ENCODE results near the gene ST6GAL1. TPM values are rescaled to one million over a fixed set of nuclear protein-coding genes. Genes with fewer than 3 reads are reported as not detected.

The ST6GAL1 gene
- total RNA-seq, 4 donors from 2014 or later: 18.0 to 32.2 (median 20.9) TPM

- H3K27me3 ChIP-seq: peaks cover 27% of the 10 kb centered on the region
- 4% methylated on average over 4 of the region's 76 CpGs; no CpG with 5 or more reads in 1 of the 2 donors for WGBS, 2 donors (ENCODE audit: low coverage in 1 of 2)
- TF ChIP-seq CTCF (IDR thresholded peaks at IDR 0.05): peak in 1 of 4 experiments; percentile 19
- no peak for TF ChIP-seq POLR2A (IDR thresholded peaks at IDR 0.05)
- TF ChIP-seq POLR2AphosphoS5 (IDR thresholded peaks at IDR 0.05): peak; percentile 9
- no peak for TF ChIP-seq EP300 (IDR thresholded peaks at IDR 0.05)
- peak overlapping the region; percentile 41 to 72 for H3K4me3 ChIP-seq
- peaks cover 0 to 47% (median 7%) of the 10 kb centered on the region in 3 donors for H3K4me1 ChIP-seq
- H3K9me3 ChIP-seq: no peaks in the 10 kb centered on the region
- peak overlapping the region; percentile 21 to 81 (median 78) for H3K27ac ChIP-seq
- no peaks in the 10 kb centered on the region for H3K36me3 ChIP-seq
- peak; percentile 44 for ATAC-seq
These were observed 560 bp downstream of the ST6GAL1 start for GRCh38 chr3:186930641-186931531.

GRCh38 chr3:186931532-186932280, 1.4 kb downstream of the ST6GAL1 start:
- Histone ChIP-seq H3K4me3 (peak overlapping the region; percentile 41 to 72), H3K9me3 (no peaks in the 10 kb centered on the region), H3K27ac (peak overlapping the region; percentile 26 to 81 (median 78)), H3K36me3 (no peaks in the 10 kb centered on the region), H3K4me1 (peaks cover 0 to 47% (median 7%) of the 10 kb centered on the region in 3 donors), H3K27me3 (peaks cover 27% of the 10 kb centered on the region)
- TF ChIP-seq EP300 (IDR thresholded peaks at IDR 0.05) (no peak), POLR2AphosphoS5 (IDR thresholded peaks at IDR 0.05) (no peak), POLR2A (IDR thresholded peaks at IDR 0.05) (no peak), CTCF (IDR thresholded peaks at IDR 0.05) (no peak)
- peak; percentile 5 for ATAC-seq
- WGBS, 2 donors (ENCODE audit: low coverage in 1 of 2): 8 to 20% methylated on average over 4 to 18 of the region's 32 CpGs

- no peaks in the 10 kb centered on the region for H3K9me3 ChIP-seq
- peaks cover 27% of the 10 kb centered on the region for H3K27me3 ChIP-seq
- 38 to 55% methylated on average over 8 to 14 of the region's 15 CpGs for WGBS, 2 donors (ENCODE audit: low coverage in 1 of 2)
- peak; percentile 21 for ATAC-seq
- no peaks in the 10 kb centered on the region for H3K36me3 ChIP-seq
- TF ChIP-seq POLR2AphosphoS5 (IDR thresholded peaks at IDR 0.05) (peak; percentile 52), CTCF (IDR thresholded peaks at IDR 0.05) (no peak)
- H3K27ac ChIP-seq: peak overlapping the region; percentile 26 to 81 (median 78)
- peak overlapping the region; percentile 41 to 72 for H3K4me3 ChIP-seq
- peaks cover 0 to 47% (median 7%) of the 10 kb centered on the region in 3 donors for H3K4me1 ChIP-seq
These were observed 2.2 kb downstream of the ST6GAL1 start for GRCh38 chr3:186932281-186933181.

- Histone ChIP-seq H3K4me3 (no peak overlapping the region), H3K4me1 (peaks cover 0 to 47% (median 7%) of the 10 kb centered on the region in 3 donors), H3K27ac (peak overlapping the region in 3 of 4 donors; percentile 77 to 81 (median 79)), H3K27me3 (peaks cover 27% of the 10 kb centered on the region), H3K36me3 (no peaks in the 10 kb centered on the region), H3K9me3 (no peaks in the 10 kb centered on the region)
- TF ChIP-seq POLR2A (IDR thresholded peaks at IDR 0.05): no peak
- no peak for TF ChIP-seq EP300 (IDR thresholded peaks at IDR 0.05)
- no peak for TF ChIP-seq CTCF (IDR thresholded peaks at IDR 0.05)
- TF ChIP-seq POLR2AphosphoS5 (IDR thresholded peaks at IDR 0.05): no peak
- ATAC-seq: no peak
- 55 to 67% methylated on average over 1 to 2 of the region's 4 CpGs for WGBS, 2 donors (ENCODE audit: low coverage in 1 of 2)
These were observed 3.5 kb downstream of the ST6GAL1 start for GRCh38 chr3:186933816-186934215.

All from gastroesophageal sphincter (tissue), 4 donors.